Activated naive CD8-positive, alpha-beta T cell treated with anti-CD3 and anti-CD28 coated beads, Interleukin-2, amount 50 U/mL, for 24 hours (primary cell): ENCODE data around the gene PDGFRB.

Experiments
- ATAC-seq: fragments of 150-1000 bp; cut with Tn5 transposase; one replicate; pipeline ENCODE4 v1.10.0; 2021
- DNase-seq: peaks from one replicate; pipeline ENCODE4 v3.0.0; 2021
- H3K27ac Mint-ChIP-seq: one replicate; pipeline ENCODE4 v1.8.0; 2021; ENCODE audit warnings: mild to moderate bottlenecking, mixed read lengths
- H3K27me3 Mint-ChIP-seq: one replicate; pipeline ENCODE4 v1.8.0; 2021; ENCODE audit warnings: mixed read lengths
- H3K36me3 Mint-ChIP-seq: one replicate; pipeline ENCODE4 v1.8.0; 2021; ENCODE audit warnings: low read depth, mixed read lengths
- H3K4me1 Mint-ChIP-seq: one replicate; pipeline ENCODE4 v1.8.0; 2021; ENCODE audit warnings: mixed read lengths
- H3K4me3 Mint-ChIP-seq: one replicate; pipeline ENCODE4 v1.8.0; 2021; ENCODE audit warnings: mild to moderate bottlenecking, moderate library complexity, mixed read lengths
- H3K9me3 Mint-ChIP-seq: one replicate; pipeline ENCODE4 v1.8.0; 2021; ENCODE audit warnings: mixed read lengths

The PDGFRB gene

DNA sequence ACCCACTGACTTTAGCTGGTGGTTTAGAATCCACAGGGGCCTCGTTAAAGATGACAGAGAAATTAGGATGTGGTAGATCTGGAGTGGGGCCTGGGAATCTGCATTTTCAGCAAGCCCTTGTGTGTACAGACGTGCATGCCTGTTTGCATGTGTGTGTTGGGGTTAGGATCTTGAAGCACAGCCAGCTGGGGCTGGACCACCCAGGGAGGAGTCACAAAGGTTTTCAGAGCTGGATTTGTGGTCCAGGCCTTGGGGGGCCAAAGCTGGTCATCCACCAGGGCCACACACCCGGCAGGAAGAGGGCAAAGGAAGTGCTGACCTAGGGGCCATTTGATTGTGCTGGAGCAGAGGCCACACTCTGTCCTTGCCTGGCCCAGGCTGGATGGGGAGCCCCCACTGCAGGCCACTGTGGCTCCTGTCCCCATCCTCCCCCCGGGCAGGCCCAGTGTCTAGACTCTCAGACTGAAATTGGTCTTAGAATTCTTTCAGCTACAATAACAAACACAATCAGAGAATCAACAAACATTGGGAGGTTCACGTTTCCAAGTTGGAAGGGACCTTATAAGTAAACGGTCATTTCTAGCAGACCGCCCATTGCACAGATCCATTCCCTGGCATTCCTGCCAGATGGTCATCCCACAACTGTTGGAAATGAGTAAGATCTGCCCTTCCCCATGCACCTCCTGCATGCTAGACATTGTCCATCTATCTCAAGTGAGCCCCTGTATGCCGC, 21.3 kb upstream of the PDGFRB start:
- no peak overlapping the region for H3K4me3 Mint-ChIP-seq
- no peaks in the 10 kb centered on the region for H3K4me1 Mint-ChIP-seq
- ATAC-seq (no peak), DNase-seq (no peak)
- peaks cover 13% of the 10 kb centered on the region for H3K27me3 Mint-ChIP-seq
- no peaks in the 10 kb centered on the region for H3K36me3 Mint-ChIP-seq
- H3K9me3 Mint-ChIP-seq: no peaks in the 10 kb centered on the region
- H3K27ac Mint-ChIP-seq: no peak overlapping the region

DNA sequence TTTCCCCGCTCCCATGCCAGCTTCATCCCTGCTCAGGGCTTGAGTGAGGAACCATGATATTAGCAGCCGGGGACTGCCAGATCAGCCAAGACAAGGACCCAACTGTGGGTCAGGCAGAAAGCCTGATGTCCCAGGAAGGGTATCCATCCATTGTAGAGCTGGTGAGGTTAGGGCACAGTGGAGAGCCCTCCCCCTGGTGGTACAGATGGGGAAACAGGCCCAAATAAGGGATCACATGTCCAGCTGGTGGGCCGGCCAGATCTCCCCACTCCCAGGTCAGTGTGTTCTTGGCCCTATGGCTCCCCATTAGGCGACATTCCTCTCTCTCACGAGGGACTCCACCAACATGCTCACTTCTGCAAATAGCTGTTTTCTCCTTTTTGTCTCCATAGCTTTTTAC, 19.9 kb upstream of the PDGFRB start:
- H3K4me1 Mint-ChIP-seq: no peaks in the 10 kb centered on the region
- no peak overlapping the region for H3K27ac Mint-ChIP-seq
- H3K36me3 Mint-ChIP-seq: no peaks in the 10 kb centered on the region
- no peaks in the 10 kb centered on the region for H3K9me3 Mint-ChIP-seq
- ATAC-seq (no peak), DNase-seq (no peak)
- H3K27me3 Mint-ChIP-seq: peaks cover 19% of the 10 kb centered on the region
- H3K4me3 Mint-ChIP-seq: no peak overlapping the region

DNA sequence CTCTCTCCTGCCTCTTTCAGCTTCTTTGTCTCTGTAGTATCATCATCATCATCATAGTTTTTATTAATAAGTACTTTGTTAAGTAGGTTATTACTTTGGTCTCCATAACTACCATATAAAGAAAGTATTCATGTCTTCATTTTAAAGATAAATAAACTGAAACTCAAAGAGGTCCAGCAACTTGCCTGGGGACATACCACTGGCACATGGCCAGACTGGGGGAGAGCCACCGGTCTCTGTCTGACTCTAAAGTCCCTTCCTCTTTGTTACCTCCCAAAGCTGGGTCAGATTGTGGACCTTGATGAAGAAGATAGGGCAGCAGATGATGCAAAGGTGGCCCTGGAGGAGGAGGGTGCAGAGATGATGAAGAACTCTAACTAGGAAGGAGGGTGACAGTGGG, 19.4 kb upstream of the PDGFRB start:
- H3K27ac Mint-ChIP-seq: no peak overlapping the region
- ATAC-seq (no peak), DNase-seq (no peak)
- no peak overlapping the region for H3K4me3 Mint-ChIP-seq
- H3K36me3 Mint-ChIP-seq: no peaks in the 10 kb centered on the region
- no peaks in the 10 kb centered on the region for H3K4me1 Mint-ChIP-seq
- H3K9me3 Mint-ChIP-seq: no peaks in the 10 kb centered on the region
- H3K27me3 Mint-ChIP-seq: peaks cover 24% of the 10 kb centered on the region

DNA sequence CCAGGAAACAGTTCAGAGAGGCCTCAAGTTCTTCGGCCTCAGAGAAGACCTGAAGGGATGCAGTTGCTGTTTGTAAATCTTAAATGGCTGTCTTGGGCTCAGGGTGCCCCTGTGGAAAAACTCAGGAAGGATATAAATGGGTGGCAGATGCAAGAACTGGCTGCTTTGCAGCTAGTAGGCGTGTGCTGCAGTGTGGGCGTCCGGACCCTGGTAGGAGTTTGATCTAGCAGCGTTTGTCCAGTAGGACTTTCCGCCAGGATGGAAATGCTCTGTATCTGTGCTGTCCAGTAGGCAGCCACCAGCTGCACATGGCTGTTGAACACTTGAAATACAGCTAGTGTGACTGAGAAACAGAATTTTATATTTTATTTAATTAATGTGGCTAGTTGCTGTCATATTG, 18.6 kb upstream of the PDGFRB start:
- no peak overlapping the region for H3K4me3 Mint-ChIP-seq
- peaks cover 29% of the 10 kb centered on the region for H3K27me3 Mint-ChIP-seq
- no peaks in the 10 kb centered on the region for H3K9me3 Mint-ChIP-seq
- no peak overlapping the region for H3K27ac Mint-ChIP-seq
- no peaks in the 10 kb centered on the region for H3K4me1 Mint-ChIP-seq
- H3K36me3 Mint-ChIP-seq: no peaks in the 10 kb centered on the region
- ATAC-seq (no peak), DNase-seq (no peak)

DNA sequence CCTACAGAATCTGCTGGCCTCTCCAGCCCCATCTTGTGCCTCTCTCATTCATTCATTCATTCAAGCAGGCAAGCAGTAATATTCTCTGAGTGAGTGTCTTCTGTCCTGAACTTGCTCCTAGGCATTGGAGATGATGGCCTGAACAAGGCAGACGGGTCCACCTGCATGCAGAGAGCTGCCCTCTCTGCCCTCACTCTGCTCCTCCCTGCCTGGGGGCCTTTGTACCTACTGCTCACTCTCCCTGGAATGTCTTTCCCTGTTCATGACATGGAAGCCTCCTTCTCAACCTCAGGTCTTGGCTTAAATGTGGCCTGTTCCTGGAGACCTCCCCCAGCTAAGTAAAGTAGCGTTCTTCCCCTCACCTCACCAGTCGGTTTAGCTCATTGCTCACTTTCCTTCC, 17.5 kb upstream of the PDGFRB start:
- peaks cover 38% of the 10 kb centered on the region for H3K27me3 Mint-ChIP-seq
- H3K4me1 Mint-ChIP-seq: no peaks in the 10 kb centered on the region
- no peaks in the 10 kb centered on the region for H3K36me3 Mint-ChIP-seq
- no peak overlapping the region for H3K4me3 Mint-ChIP-seq
- no peaks in the 10 kb centered on the region for H3K9me3 Mint-ChIP-seq
- ATAC-seq (no peak), DNase-seq (no peak)
- no peak overlapping the region for H3K27ac Mint-ChIP-seq

DNA sequence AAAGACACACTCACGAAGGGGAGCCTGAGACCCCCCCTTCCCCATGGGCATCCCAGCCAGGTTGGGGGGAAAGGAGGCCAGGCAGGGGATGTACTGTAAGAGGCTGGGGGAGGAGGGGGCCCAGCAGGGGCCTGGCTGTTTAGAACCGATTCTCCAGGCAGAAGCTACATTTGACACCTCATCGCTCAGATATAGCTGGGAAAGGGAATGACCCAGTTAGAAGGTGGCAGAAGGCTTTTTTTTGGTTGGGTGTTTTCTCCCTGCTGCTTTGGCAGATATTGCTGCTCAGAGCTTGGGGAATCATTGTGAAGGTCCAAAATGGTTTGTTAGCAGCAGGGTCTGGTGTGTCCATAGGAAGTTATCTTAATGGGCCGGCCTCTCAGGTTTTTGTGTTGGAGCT, 16.9 kb upstream of the PDGFRB start:
- H3K27ac Mint-ChIP-seq: no peak overlapping the region
- no peak overlapping the region for H3K4me3 Mint-ChIP-seq
- H3K4me1 Mint-ChIP-seq: no peaks in the 10 kb centered on the region
- no peaks in the 10 kb centered on the region for H3K36me3 Mint-ChIP-seq
- H3K27me3 Mint-ChIP-seq: peaks cover 42% of the 10 kb centered on the region
- ATAC-seq (no peak), DNase-seq (no peak)
- no peaks in the 10 kb centered on the region for H3K9me3 Mint-ChIP-seq

DNA sequence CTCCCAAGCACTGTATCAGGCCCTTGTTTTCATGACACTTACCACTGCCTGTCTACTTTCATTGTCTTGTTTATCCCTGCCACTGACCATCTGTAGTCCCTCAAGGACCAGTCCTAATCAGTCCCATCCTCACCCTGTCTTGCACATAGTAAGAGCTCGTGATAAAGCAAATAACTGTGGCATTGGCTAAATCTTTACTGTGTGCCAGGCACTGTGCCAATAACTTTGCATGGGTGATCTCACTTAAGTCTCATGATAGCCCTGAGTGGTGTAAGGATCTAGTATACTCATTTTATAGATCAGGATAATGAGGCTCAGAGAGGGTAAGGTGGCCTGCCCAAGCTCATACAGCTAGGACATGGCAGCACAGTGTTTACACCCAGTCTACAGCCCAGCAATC, 16.5 kb upstream of the PDGFRB start:
- Mint-ChIP-seq H3K27ac (no peak overlapping the region), H3K36me3 (no peaks in the 10 kb centered on the region)
- no peak for ATAC-seq

DNA sequence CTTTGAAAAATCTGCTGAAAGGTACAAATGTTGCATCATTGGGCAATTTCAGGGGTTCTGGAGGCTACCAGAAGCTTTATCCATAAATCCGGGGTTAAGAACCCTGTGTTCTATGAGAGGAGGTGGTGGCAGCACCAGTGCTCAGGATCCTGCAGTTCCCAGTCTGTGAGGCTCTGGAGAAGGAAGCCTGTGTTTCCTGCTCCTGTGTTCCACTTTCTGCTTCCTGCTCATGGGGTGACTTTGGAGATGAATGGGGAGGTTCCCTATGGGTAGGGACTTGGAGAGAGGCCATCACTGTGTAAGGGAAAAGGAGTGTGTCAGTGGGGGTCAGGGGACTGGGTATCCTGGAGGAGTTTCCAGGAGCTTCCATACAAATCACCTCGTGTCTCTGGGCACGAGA, 13.2 kb upstream of the PDGFRB start:
- Mint-ChIP-seq H3K27me3 (peaks cover 47% of the 10 kb centered on the region), H3K4me3 (no peak overlapping the region), H3K36me3 (no peaks in the 10 kb centered on the region), H3K4me1 (no peaks in the 10 kb centered on the region), H3K9me3 (no peaks in the 10 kb centered on the region), H3K27ac (no peak overlapping the region)
- ATAC-seq (no peak), DNase-seq (no peak)

More for the DNA sequence above, 16.5 kb upstream of the PDGFRB start:
- Mint-ChIP-seq H3K9me3 (no peaks in the 10 kb centered on the region), H3K4me1 (no peaks in the 10 kb centered on the region), H3K27me3 (peaks cover 46% of the 10 kb centered on the region), H3K4me3 (no peak overlapping the region)
- DNase-seq: no peak

DNA sequence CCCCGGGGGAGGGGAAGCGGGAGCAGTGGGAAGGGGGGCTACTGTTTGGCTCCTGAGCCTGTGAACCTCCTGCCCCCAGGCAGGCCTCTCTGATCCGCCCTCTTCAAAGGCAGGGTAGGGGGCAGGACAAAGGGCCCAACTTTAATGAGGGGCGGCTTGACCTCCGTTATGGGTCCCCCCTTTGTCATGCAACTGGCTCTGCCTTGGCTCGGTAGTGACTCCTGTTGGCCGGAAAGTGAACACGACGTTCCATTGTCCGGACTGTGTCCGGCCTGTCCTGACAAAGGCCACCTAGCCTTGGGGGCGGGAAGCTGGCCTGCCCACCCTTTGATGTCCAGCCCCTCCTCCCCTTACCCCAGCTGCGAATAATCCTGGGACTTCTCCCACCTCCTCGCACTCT, 12.3 kb upstream of the PDGFRB start:
- Mint-ChIP-seq H3K4me1 (no peaks in the 10 kb centered on the region), H3K27me3 (peaks cover 44% of the 10 kb centered on the region), H3K9me3 (no peaks in the 10 kb centered on the region), H3K27ac (no peak overlapping the region), H3K36me3 (no peaks in the 10 kb centered on the region), H3K4me3 (no peak overlapping the region)
- DNase-seq (no peak), ATAC-seq (no peak)

DNA sequence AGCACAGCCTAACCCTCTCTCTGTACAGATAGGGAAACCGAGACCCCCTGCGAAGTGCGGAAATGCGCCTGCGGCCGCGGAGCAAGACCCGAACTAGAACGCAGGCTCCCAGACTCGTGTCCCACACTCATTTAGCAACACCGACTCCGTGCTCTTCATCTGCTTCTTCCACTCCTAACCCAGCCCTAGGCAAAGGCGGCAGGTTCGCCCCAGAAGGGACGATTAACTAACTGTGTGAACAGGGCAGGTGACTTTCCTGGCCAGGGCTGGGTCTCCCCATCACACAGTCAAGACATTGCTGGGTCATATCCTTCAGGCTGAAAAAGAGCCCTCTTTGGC, 11.8 kb upstream of the PDGFRB start:
- Mint-ChIP-seq H3K4me1 (no peaks in the 10 kb centered on the region), H3K4me3 (no peak overlapping the region), H3K27me3 (peaks cover 44% of the 10 kb centered on the region)

DNA sequence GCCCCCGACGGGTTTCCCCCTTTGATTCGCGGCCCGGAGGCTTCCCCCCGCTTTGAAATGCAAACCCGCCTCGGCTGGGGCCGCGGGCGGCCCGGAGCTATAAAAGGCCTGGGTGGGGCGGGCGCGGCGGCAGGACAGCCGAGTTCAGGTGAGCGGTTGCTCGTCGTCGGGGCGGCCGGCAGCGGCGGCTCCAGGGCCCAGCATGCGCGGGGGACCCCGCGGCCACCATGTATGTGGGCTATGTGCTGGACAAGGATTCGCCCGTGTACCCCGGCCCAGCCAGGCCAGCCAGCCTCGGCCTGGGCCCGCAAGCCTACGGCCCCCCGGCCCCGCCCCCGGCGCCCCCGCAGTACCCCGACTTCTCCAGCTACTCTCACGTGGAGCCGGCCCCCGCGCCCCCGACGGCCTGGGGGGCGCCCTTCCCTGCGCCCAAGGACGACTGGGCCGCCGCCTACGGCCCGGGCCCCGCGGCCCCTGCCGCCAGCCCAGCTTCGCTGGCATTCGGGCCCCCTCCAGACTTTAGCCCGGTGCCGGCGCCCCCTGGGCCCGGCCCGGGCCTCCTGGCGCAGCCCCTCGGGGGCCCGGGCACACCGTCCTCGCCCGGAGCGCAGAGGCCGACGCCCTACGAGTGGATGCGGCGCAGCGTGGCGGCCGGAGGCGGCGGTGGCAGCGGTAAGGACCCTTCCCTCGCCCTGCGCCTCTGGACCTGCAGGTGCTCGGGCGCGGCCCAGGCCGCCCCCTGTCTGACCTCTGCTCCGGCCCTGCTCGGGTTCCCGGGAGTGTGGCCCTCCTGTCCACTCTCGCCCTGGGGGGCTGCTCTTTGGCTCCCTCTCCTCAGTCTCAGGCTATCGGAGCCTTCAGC, 11.2 kb upstream of the PDGFRB start, which contains the start of gene CDX1:
TSS of gene CDX1 (plus strand) at position 129 of the 862 bp plus-strand sequence. CDS start at position 228, 99 bp downstream.
- DNase-seq (no peak), ATAC-seq (no peak)
- H3K36me3 Mint-ChIP-seq: no peaks in the 10 kb centered on the region
- H3K9me3 Mint-ChIP-seq: no peaks in the 10 kb centered on the region
- no peak within 1 kb of the TSS for H3K27ac Mint-ChIP-seq
- no peaks in the 10 kb centered on the region for H3K4me1 Mint-ChIP-seq
- no peak within 1 kb of the TSS for H3K4me3 Mint-ChIP-seq
- peaks cover 41% of the 10 kb centered on the region for H3K27me3 Mint-ChIP-seq

More for the DNA sequence above, 11.8 kb upstream of the PDGFRB start:
- Mint-ChIP-seq H3K9me3 (no peaks in the 10 kb centered on the region), H3K27ac (no peak overlapping the region), H3K36me3 (no peaks in the 10 kb centered on the region)
- ATAC-seq (no peak), DNase-seq (no peak)

DNA sequence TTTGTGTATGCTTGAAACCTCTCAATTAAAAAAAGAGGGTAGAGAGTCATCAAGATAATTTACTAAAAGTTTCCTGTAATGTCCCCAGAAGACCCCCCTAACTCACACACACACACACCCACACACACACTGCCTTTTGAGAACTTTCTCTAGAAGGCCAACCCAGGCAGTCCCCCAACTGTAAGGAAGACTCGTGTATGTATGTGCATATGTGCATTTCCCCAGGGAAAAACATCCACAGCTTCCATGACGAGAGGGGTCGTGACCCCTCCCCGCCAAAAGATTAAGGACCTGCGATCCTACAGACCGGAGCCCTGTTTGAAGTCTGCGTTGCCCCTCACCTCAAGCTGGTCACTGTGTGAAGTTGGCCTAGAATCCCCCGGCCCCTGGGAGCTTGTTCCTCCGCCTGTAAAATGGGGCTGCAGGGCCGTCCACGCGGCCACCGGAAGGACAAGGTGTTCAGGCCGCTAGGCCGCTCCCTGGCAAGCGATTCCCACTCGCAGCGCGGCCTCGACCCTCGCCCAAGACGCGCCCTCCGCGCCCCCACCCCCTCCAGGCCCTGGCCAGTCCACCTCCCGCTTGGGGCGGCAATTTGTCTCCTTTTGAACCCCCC, 10.5 kb upstream of the PDGFRB start:
- Mint-ChIP-seq H3K9me3 (no peaks in the 10 kb centered on the region), H3K4me3 (no peak overlapping the region), H3K36me3 (no peaks in the 10 kb centered on the region), H3K4me1 (no peaks in the 10 kb centered on the region), H3K27me3 (peaks cover 40% of the 10 kb centered on the region), H3K27ac (no peak overlapping the region)
- no peak for ATAC-seq
- DNase-seq: no peak

DNA sequence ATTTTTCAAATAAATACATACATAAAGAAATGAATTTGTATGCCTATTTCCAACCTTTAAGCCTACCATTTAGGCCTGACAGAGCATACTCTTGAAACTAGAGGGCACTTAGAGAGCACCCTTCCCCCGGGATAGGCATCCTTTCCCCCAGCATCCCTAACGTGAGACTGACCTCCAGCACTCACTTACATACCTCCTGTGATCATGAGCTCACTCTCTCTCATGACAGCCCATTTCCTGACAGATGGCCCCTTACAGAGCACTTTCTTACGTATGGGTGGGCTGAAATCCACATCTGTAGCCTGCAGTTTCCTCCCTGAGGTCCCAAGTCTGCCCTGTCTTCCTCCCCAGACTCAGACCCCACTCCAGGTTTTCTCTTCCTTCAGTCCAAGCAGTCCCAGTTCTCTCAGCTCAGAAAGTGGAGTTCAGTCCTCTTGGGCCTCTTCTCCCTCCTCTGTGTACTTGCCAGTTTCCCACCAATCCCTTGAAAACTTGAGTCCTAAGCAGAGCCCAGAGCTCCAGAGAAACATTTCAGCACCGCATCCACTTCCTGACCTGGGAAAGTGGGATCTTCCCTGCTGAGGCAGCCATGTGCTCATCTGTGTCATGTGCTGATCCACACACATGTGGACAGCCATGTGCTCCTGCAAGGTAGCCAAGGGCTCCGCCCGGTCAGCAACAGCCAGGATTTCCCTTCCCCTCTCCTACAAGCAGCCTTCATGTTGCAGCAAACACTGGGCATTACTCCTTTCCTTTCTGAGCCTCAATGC, 8.8 kb upstream of the PDGFRB start:
- Mint-ChIP-seq H3K4me1 (no peaks in the 10 kb centered on the region), H3K36me3 (no peaks in the 10 kb centered on the region), H3K9me3 (no peaks in the 10 kb centered on the region), H3K4me3 (no peak overlapping the region), H3K27ac (no peak overlapping the region), H3K27me3 (peaks cover 26% of the 10 kb centered on the region)
- ATAC-seq: no peak
- no peak for DNase-seq

DNA sequence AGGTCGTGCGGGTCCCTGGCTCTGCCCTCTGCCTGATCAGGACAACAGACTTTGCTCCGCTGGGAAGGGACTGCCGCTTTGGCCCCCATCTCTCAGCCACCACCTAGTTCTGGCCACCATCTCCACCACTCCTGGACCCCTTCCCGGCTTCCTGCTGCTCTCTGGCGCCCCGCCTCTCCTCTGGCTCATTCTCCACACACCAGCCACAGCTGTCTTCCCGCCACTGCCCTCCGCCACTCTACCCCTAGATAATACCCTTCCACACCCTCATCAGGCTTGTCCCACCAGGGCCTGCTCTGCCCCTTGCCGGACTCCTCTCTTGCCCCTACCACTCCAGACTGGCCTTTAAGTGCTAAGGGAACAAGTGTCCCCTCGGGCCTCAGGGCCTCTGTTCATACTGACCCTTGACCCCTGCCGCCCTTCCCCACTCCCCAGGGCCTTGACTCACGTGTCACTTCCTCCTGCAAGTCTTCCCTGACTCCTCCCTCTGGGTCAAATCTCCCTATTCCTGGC, 8.0 kb upstream of the PDGFRB start:
- ATAC-seq: no peak
- Mint-ChIP-seq H3K9me3 (no peaks in the 10 kb centered on the region), H3K27ac (no peak overlapping the region), H3K36me3 (no peaks in the 10 kb centered on the region), H3K27me3 (peaks cover 21% of the 10 kb centered on the region), H3K4me1 (no peaks in the 10 kb centered on the region), H3K4me3 (no peak overlapping the region)
- DNase-seq: no peak
